Suprapubic skin (tissue), 3 donors: Measurements from ENCODE around the gene ICOS.

ENCODE experiments used
- CTCF ChIP-seq, 2 donors: fragments of 200-600 bp in 1 of 2; fragments of 450-650 bp in 1 of 2; sonication (generic) in 1 of 2; IDR thresholded peaks; one replicate each; pipeline ENCODE4 v1.5.1; 2016 to 2019; ENCODE audit warnings: antibody characterized with exemption in 2 of 2, mild to moderate bottlenecking in 1 of 2, moderate library complexity in 1 of 2
- POLR2AphosphoS5 ChIP-seq, 3 donors: sonication (generic); formaldehyde crosslinking; IDR thresholded peaks; one replicate each; pipeline ENCODE4 v1.6.1; 2017; ENCODE audit warnings: antibody characterized with exemption in 3 of 3

GRCh38 chr2:203893840-203894239 is 42.7 kb upstream of the ICOS start:
- no peak for TF ChIP-seq POLR2AphosphoS5 (IDR thresholded peaks at IDR 0.05)
- no peak for TF ChIP-seq CTCF (IDR thresholded peaks at IDR 0.05)
